Epithelial cell of esophagus (primary cell): ENCODE results near the gene NAV3.

Experiments used
- DNase-seq: peaks from one replicate; pipeline ENCODE4 v3.0.0; 2010; ENCODE audit warnings: low read depth
- H3K4me3 ChIP-seq: 2 replicates; pipeline ENCODE4 v1.5.1; 2011; ENCODE audit warnings: mild to moderate bottlenecking, low read length, control low read depth
- CTCF ChIP-seq: IDR thresholded peaks from 2 replicates; pipeline ENCODE4 v1.5.1; 2011; ENCODE audit warnings: low read depth, mild to moderate bottlenecking, low read length, control low read depth, inconsistent platforms; ENCODE audit not compliant: insufficient read depth; ENCODE audit errors: missing control alignments

The NAV3 gene

GRCh38 chr12:77855548-77855947 is 24.9 kb downstream of the NAV3 start:
- H3K4me3 ChIP-seq = no peak overlapping the region
- peak; percentile 32 for DNase-seq
- no peak for TF ChIP-seq CTCF

DNA sequence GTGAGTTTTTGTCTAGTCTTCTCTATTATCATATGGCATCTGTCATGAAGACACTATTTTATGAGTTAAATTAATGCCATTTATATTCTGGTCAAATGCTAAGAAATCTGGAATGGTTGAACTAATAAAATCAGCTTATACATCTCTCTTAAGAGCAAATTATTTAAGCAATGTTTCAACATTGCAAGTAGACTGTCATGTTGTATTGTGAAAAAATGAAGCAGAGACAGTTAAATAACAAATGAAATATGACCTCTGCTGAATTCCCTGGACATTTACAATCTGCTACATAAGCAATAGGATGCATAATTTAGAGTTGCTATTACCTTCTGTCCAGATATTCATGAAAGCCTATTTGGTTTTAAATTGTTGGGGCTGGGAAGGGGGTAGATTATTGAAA is 30.6 kb downstream of the NAV3 start:
- DNase-seq = no peak
- H3K4me3 ChIP-seq = no peak overlapping the region
- no peak for TF ChIP-seq CTCF

DNA sequence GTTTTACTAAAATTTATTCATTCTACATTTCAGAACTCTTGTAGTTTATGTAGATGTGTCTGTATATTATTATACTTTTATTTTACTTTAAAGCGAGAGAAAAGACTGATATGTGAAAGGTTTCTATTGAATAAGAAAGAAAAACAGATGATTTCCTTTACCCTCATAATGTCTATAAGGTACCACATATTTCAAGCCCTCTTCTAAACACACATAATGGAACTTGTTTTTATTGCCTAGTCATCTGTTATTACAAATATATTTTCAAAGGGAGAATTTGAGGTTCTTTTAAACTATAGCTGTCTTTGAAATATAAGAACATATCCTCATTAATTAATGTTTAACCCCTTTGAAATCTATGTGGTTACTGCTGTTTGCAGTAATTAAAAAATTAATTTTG is 34.5 kb downstream of the NAV3 start:
- no peak for TF ChIP-seq CTCF
- no peak overlapping the region for H3K4me3 ChIP-seq
- DNase-seq = no peak

DNA sequence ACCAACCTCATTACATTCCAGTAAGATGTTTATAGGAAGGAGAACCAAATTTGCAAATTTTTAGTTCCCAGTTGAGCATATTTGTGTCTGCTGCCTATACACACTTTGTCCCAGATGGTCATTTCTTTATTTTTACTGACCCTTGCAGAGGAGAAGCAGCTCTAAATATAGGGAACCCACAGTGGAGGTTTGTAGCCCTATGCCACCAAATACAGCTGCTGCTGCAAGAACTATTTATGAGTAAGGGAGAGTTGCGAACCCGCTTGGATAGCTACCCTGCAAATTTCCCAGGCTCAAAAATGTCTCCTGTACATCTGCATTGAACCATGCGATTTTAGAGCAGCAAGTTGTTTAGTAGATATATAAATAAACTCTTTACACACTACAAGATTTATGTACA is 48.2 kb downstream of the NAV3 start:
- no peak for TF ChIP-seq CTCF
- DNase-seq = no peak
- no peak overlapping the region for H3K4me3 ChIP-seq

- TF ChIP-seq CTCF = no peak
- no peak overlapping the region for H3K4me3 ChIP-seq
- no peak for DNase-seq
Observed at GRCh38 chr12:77882709-77883108, 52.0 kb downstream of the NAV3 start.

DNA sequence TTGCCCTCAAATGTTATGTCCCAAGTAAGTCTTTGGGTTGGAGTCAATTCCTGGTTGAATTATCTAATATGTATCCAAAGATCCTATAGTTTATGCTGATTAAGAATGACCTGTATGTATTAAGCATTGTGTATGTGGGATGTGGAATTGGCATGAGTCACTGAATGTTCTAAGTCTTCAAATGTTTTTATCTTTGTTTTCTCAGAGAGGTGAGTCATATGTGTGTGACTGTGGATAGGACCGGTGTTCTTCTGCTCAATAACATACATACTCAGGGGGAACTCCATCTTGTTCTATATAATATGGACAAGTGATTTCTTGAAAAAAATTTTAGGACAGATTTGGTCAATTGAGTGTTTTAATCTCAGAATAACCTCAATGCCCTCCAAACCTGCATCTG is 57.9 kb downstream of the NAV3 start:
- TF ChIP-seq CTCF = no peak
- DNase-seq = peak; percentile 94
- H3K4me3 ChIP-seq = no peak overlapping the region

GRCh38 chr12:77891518-77892147 is 60.9 kb downstream of the NAV3 start:
- H3K4me3 ChIP-seq = no peak overlapping the region
- TF ChIP-seq CTCF = no peak
- no peak for DNase-seq
